Suppressor macrophage treated with lipopolysaccharide for 4 hours (primary cell): Measurements from ENCODE around the gene AARS2.
A peak's percentile ranks its signal among the peaks of the same experiment; 100 is the strongest.

ENCODE experiments used
- DNase-seq: peaks from one replicate; pipeline ENCODE4 v3.0.0-alpha.2; 2020

The AARS2 gene

GRCh38 chr6:44258921-44259320, 54.2 kb downstream of the AARS2 start:
- no peak for DNase-seq

GRCh38 chr6:44258325-44258863, 54.8 kb downstream of the AARS2 start:
- no peak for DNase-seq

- peak; percentile 71 for DNase-seq
Measured at GRCh38 chr6:44257753-44258324, 55.3 kb downstream of the AARS2 start.

- DNase-seq: peak; percentile 28
Measured at GRCh38 chr6:44257025-44257752, 56.0 kb downstream of the AARS2 start, which contains the start of gene SLC35B2. SLC35B2 (minus strand) TSS chr6:44257528; CDS start chr6:44257410, 118 bp downstream.

- DNase-seq: no peak
Measured at GRCh38 chr6:44256775-44257024, 56.4 kb downstream of the AARS2 start.

- no peak for DNase-seq
Measured at GRCh38 chr6:44255871-44256774, 57.0 kb downstream of the AARS2 start.

- no peak for DNase-seq
Measured at GRCh38 chr6:44255105-44255808, 57.9 kb downstream of the AARS2 start.

- DNase-seq: no peak
Measured at GRCh38 chr6:44254191-44255104, 58.7 kb downstream of the AARS2 start.

GRCh38 chr6:44253307-44254101, 59.6 kb downstream of the AARS2 start:
- DNase-seq: peak; percentile 61

- DNase-seq: no peak
Measured at GRCh38 chr6:44251576-44252524, 61.3 kb downstream of the AARS2 start.

- DNase-seq: no peak
Measured at GRCh38 chr6:44250718-44251123, 62.4 kb downstream of the AARS2 start.

- no peak for DNase-seq
Measured at GRCh38 chr6:44250067-44250717, 63.0 kb downstream of the AARS2 start.
